Measurements from ENCODE around the gene CEACAM7.

DNA sequence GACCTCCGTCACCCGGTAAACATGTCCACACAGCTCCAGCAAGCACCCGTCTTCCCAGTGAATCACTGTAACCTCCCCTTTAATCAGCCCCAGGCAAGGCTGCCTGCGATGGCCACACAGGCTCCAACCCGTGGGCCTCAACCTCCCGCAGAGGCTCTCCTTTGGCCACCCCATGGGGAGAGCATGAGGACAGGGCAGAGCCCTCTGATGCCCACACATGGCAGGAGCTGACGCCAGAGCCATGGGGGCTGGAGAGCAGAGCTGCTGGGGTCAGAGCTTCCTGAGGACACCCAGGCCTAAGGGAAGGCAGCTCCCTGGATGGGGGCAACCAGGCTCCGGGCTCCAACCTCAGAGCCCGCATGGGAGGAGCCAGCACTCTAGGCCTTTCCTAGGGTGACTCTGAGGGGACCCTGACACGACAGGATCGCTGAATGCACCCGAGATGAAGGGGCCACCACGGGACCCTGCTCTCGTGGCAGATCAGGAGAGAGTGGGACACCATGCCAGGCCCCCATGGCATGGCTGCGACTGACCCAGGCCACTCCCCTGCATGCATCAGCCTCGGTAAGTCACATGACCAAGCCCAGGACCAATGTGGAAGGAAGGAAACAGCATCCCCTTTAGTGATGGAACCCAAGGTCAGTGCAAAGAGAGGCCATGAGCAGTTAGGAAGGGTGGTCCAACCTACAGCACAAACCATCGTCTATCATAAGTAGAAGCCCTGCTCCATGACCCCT lies 11.3 kb upstream of the CEACAM7 start:
- TF ChIP-seq POLR2A (IDR thresholded peaks at IDR 0.05; ENCODE audit: low read length) (no peak), GATA1 (IDR thresholded peaks at IDR 0.05; ENCODE audit: low read depth, low read length) (no peak)

Measured in erythroblast (primary cell).